ENCODE results near the gene ZNF644.
"Not testable (repeated sequence)": the region's sequence is repeated elsewhere in the genome, so short reads cannot be mapped to it uniquely, and the experiment has no call there.

ZNF644 gene

DNA sequence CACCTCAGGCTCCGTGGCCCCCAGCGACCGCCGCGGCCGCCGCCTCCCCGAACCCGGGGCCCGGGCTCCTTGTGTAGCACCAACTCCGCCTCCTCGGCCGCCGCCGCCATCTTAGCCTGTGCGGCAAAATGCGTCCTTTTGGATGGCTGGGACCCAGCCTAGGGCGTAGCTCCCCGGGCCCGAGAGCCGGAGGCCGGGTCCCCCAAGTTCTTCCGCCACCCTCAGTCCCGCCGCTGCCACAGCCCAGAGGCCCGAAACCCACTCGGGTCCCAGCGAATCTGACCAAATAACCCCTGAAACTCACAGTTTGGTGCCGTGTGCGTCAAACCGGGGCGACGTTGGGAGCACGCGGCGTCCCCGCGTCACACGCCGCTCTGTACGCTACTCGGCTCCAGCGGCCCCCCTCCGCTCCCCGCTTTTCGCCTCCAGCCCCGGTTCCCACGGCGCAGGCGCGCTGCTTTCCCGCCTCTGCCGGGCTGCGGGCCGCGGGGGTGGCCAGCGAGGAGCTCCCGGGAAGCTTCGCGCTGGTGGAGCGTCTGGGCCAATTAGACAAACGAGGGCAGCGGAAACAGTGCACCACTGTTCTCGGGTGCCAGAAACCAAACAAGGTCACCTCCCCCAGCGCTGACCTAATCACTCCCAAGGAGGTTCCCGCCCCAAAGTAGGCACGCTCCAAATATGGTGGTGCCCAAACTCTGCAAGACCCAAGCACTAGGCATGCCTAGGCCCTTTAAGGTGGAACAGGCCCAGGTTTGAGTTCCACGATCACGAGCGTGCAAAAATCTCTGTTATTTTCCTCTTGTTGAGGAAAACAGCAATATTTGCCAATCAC lies at the start of gene ZNF644:
Gene ZNF644, minus strand, starts transcription at position 350 of the 832 bp plus-strand sequence. CDS start 39,682 bp downstream, outside the sequence.
- DNase-seq = peak; percentile 91
- Mint-ChIP-seq H3K27ac (peak within 1 kb of the TSS; percentile 97), H3K27me3 (peaks cover 1% of the 10 kb centered on the region), H3K9me3 (no peaks in the 10 kb centered on the region), H3K4me3 (peak within 1 kb of the TSS; percentile 98), H3K4me1 (peaks cover 62% of the 10 kb centered on the region), H3K36me3 (ENCODE audit: low read depth) (peaks cover 30% of the 10 kb centered on the region)
- ATAC-seq = peak; percentile 90

DNA sequence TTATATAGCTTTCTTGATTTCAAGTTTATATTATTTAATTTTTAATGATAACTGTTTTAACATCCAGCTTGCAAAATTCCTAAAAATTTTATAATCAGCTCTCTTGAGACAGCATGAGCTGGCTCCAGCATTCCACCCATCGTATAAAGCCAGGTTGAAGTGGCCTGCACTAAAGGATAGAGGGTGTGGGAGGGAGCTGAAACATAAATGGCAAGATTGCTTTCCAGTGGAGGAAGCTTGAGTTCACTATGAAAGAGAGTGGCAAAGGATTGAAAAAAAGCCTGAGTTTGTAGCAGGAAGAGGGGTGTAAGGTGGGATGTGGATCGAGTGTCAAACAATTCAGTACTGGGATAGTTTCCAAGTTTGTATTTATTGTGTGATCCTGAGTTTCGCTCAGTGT lies 48.5 kb upstream of the ZNF644 start:
- ATAC-seq (no peak), DNase-seq (no peak)
- H3K9me3 Mint-ChIP-seq = no peaks in the 10 kb centered on the region
- no peaks in the 10 kb centered on the region for H3K36me3 Mint-ChIP-seq (ENCODE audit: low read depth)
- no peaks in the 10 kb centered on the region for H3K4me1 Mint-ChIP-seq
- H3K27ac Mint-ChIP-seq = no peak overlapping the region
- H3K4me3 Mint-ChIP-seq = no peak overlapping the region
- no peaks in the 10 kb centered on the region for H3K27me3 Mint-ChIP-seq

DNA sequence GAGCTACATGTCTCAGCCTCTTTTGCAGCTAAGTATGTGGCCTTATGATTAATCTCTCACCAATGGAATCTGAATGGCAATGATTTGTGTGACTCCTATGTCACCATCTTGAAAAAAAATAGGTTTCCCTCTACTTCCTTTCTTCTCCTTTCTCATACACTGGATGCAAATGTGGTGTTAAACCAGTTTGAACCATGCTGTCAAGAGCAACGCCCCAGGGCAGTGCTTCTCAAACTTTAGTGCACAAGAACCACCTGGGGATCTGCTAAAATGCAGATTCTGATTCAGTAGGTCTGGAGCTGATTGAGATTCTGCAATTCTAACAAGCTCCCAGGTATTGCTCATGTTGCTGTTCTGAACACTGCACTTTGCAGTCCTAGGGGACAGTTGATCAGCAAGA lies 44.7 kb upstream of the ZNF644 start:
- no peaks in the 10 kb centered on the region for H3K36me3 Mint-ChIP-seq (ENCODE audit: low read depth)
- ATAC-seq = no peak
- H3K9me3 Mint-ChIP-seq = no peaks in the 10 kb centered on the region
- H3K27ac Mint-ChIP-seq = no peak overlapping the region
- peaks cover 3% of the 10 kb centered on the region for H3K27me3 Mint-ChIP-seq
- H3K4me3 Mint-ChIP-seq = no peak overlapping the region
- no peak for DNase-seq
- H3K4me1 Mint-ChIP-seq = peaks cover 2% of the 10 kb centered on the region

DNA sequence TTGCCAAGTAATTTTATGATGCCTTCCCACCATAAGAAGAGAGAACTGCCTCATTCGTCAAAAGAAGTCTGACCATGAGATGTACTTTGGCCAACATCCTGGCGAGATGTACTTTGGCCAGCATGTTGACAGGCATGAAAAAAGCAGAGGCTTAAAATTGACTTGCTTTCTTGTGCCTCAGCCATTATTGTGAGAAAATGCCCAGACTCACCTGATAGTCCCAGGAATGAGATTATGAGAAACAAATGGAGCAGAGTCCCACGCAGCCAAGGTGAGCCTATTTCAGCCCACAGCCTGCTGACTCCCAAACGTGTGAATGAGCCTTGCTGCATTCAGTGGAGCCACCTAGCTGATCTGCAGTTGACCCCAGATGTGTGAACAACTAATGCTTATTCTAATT lies 43.5 kb upstream of the ZNF644 start:
- ATAC-seq = no peak
- H3K36me3 Mint-ChIP-seq (ENCODE audit: low read depth) = no peaks in the 10 kb centered on the region
- H3K27ac Mint-ChIP-seq = no peak overlapping the region
- peaks cover 2% of the 10 kb centered on the region for H3K4me1 Mint-ChIP-seq
- H3K4me3 Mint-ChIP-seq = no peak overlapping the region
- no peaks in the 10 kb centered on the region for H3K9me3 Mint-ChIP-seq
- no peak for DNase-seq
- H3K27me3 Mint-ChIP-seq = peaks cover 10% of the 10 kb centered on the region

GRCh38 chr1:91063403-91063802 lies 41.6 kb upstream of the ZNF644 start:
- H3K4me3 Mint-ChIP-seq; H3K4me1 Mint-ChIP-seq; ATAC-seq; H3K36me3 Mint-ChIP-seq (ENCODE audit: low read depth); H3K9me3 Mint-ChIP-seq; DNase-seq; H3K27ac Mint-ChIP-seq: not testable (repeated sequence)
- H3K27me3 Mint-ChIP-seq = peaks cover 14% of the 10 kb centered on the region

- Mint-ChIP-seq H3K4me3 (no peak overlapping the region), H3K9me3 (no peaks in the 10 kb centered on the region), H3K27me3 (peaks cover 11% of the 10 kb centered on the region), H3K4me1 (peaks cover 3% of the 10 kb centered on the region), H3K27ac (no peak overlapping the region), H3K36me3 (ENCODE audit: low read depth) (no peaks in the 10 kb centered on the region)
- DNase-seq (no peak), ATAC-seq (no peak)
These were observed 37.3 kb upstream of the ZNF644 start for GRCh38 chr1:91059157-91059556.

DNA sequence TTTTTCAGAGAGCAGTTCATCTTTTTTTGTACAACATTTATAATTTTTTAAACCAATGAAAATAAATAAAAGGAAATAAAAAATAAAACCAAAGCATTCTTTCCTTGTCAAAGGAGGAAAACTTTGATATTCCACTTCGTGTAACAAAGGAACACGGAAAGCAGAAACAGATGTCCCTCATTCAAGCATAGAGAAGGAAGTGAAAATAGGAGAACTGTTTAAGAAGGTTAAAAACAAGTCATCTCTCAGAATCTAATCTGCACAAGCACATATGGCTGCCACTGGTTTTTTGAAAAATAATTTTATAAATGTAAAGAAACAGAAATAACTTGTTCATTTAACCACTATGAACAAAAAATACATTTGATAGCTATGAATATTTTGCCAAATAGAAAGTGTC lies 35.9 kb upstream of the ZNF644 start:
- no peak for ATAC-seq
- Mint-ChIP-seq H3K36me3 (ENCODE audit: low read depth) (no peaks in the 10 kb centered on the region), H3K4me1 (peaks cover 1% of the 10 kb centered on the region), H3K4me3 (no peak overlapping the region), H3K27me3 (peaks cover 11% of the 10 kb centered on the region), H3K27ac (no peak overlapping the region), H3K9me3 (no peaks in the 10 kb centered on the region)
- DNase-seq = no peak

DNA sequence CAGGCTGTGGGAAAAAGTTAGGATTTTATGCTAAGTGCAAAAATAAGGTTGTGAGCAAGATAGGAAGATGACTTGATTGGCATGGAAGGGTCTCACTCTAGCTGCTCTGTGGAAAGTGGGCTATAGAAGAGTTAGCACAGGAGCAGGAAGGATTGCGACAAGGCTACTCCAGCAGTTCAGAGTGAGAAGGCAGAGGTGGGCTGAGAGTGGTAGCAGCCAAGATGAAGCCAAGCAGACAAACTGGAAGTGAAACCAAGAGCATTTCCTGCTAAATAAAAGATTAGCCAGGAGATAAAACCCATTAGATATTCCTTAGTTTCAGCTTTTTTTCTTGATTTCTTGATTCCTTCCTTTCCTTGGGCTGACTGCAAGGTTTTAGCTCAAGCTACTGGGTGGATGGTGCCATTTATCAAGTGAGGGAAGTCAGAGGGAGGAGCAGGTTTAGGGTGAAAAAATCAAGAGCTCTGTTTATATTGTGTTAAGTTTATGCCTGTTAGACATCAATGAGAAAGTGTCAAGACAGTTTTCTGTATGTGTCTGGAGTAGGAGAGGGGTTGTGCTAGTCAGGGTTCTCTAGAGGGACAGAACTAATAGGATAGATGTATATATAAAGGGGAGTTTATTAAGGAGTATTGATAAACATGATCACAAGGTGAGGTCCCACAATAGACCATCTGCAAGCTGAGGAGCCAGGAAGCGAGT lies 33.1 kb upstream of the ZNF644 start:
- Mint-ChIP-seq H3K9me3 (no peaks in the 10 kb centered on the region), H3K36me3 (ENCODE audit: low read depth) (no peaks in the 10 kb centered on the region), H3K27me3 (peaks cover 2% of the 10 kb centered on the region), H3K27ac (no peak overlapping the region), H3K4me1 (peaks cover 1% of the 10 kb centered on the region), H3K4me3 (no peak overlapping the region)
- DNase-seq (no peak), ATAC-seq (no peak)

- Mint-ChIP-seq H3K9me3 (no peaks in the 10 kb centered on the region), H3K27ac (no peak overlapping the region), H3K4me3 (no peak overlapping the region), H3K4me1 (no peaks in the 10 kb centered on the region), H3K27me3 (no peaks in the 10 kb centered on the region), H3K36me3 (ENCODE audit: low read depth) (no peaks in the 10 kb centered on the region)
- ATAC-seq (no peak), DNase-seq (no peak)
These were observed 31.8 kb upstream of the ZNF644 start for GRCh38 chr1:91053630-91054029.

GRCh38 chr1:91049551-91049950 lies 27.7 kb upstream of the ZNF644 start:
- H3K4me3 Mint-ChIP-seq; DNase-seq; H3K4me1 Mint-ChIP-seq; H3K27me3 Mint-ChIP-seq; ATAC-seq; H3K9me3 Mint-ChIP-seq; H3K36me3 Mint-ChIP-seq (ENCODE audit: low read depth); H3K27ac Mint-ChIP-seq: not testable (repeated sequence)

GRCh38 chr1:91046766-91047165 lies 24.9 kb upstream of the ZNF644 start:
- Mint-ChIP-seq H3K4me3 (no peak overlapping the region), H3K9me3 (no peaks in the 10 kb centered on the region), H3K27me3 (no peaks in the 10 kb centered on the region), H3K36me3 (ENCODE audit: low read depth) (no peaks in the 10 kb centered on the region), H3K27ac (no peak overlapping the region), H3K4me1 (no peaks in the 10 kb centered on the region)
- ATAC-seq = no peak
- DNase-seq = no peak

GRCh38 chr1:91045284-91045683 lies 23.4 kb upstream of the ZNF644 start:
- no peak for ATAC-seq
- Mint-ChIP-seq H3K4me1 (no peaks in the 10 kb centered on the region), H3K27ac (no peak overlapping the region)

GRCh38 chr1:91044776-91045175 lies 22.9 kb upstream of the ZNF644 start:
- H3K27me3 Mint-ChIP-seq; H3K27ac Mint-ChIP-seq; H3K36me3 Mint-ChIP-seq (ENCODE audit: low read depth); H3K4me1 Mint-ChIP-seq; H3K4me3 Mint-ChIP-seq; DNase-seq; ATAC-seq: not testable (repeated sequence)
- peaks cover 11% of the 10 kb centered on the region for H3K9me3 Mint-ChIP-seq

More at GRCh38 chr1:91045284-91045683, 23.4 kb upstream of the ZNF644 start:
- no peak overlapping the region for H3K4me3 Mint-ChIP-seq
- H3K27me3 Mint-ChIP-seq = no peaks in the 10 kb centered on the region
- H3K36me3 Mint-ChIP-seq (ENCODE audit: low read depth) = peaks cover 3% of the 10 kb centered on the region
- peaks cover 11% of the 10 kb centered on the region for H3K9me3 Mint-ChIP-seq
- DNase-seq = no peak

DNA sequence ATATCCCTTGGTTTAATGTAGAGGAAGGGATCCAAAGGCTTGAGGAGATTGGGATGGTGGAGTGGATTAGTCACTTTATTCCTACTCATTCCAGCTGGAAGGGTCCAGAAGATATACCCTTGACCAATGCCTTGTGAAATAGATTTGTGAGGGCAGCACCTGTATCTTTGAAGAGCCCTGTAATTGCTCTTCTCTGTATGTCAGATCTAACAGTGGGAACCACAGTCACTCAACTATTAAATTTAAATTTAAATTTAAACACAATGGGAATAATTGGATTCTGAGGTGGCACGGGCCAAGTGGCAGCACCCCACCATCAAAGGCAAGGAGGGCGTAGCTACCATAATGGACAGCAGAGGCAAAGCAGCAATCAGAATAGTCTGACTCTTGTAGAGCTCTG lies 20.5 kb upstream of the ZNF644 start:
- not testable (repeated sequence) for H3K4me3 Mint-ChIP-seq; H3K4me1 Mint-ChIP-seq; DNase-seq; H3K27me3 Mint-ChIP-seq; H3K36me3 Mint-ChIP-seq (ENCODE audit: low read depth); ATAC-seq; H3K27ac Mint-ChIP-seq
- H3K9me3 Mint-ChIP-seq = peaks cover 11% of the 10 kb centered on the region

DNA sequence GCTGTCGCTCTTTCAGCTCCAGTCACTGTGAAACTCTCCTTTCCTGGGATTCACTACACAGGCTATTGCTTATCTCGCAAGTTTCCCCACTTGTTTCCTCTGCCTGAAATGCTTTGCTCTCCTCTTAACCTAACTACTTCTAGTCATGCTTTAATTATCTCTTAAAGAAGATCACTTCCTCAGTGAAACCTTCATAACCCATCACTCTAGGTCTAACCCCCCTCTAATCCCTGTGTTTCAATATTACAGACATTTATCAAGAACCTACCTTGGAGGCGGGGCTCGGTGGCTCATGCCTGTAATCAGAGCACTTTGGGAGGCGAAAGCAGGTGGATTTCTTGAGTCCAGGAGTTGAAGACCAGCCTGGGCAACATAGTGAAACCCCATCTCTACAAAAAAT lies 16.7 kb upstream of the ZNF644 start:
- DNase-seq = no peak
- peaks cover 11% of the 10 kb centered on the region for H3K9me3 Mint-ChIP-seq
- H3K36me3 Mint-ChIP-seq (ENCODE audit: low read depth) = peaks cover 3% of the 10 kb centered on the region
- H3K27ac Mint-ChIP-seq = no peak overlapping the region
- peaks cover 2% of the 10 kb centered on the region for H3K27me3 Mint-ChIP-seq
- no peak for ATAC-seq
- no peak overlapping the region for H3K4me3 Mint-ChIP-seq
- H3K4me1 Mint-ChIP-seq = no peaks in the 10 kb centered on the region
